22Rv1 (cell line): ENCODE measurements around the gene MRO.

Experiments used
- H3K27ac ChIP-seq: fragments of 450-650 bp; 2 replicates; pipeline ENCODE4 v1.5.1; 2017
- ZFX ChIP-seq: fragments of 450-650 bp; IDR thresholded peaks from 2 replicates; pipeline ENCODE4 v1.6.1; 2017; ENCODE audit warnings: antibody characterized with exemption, borderline replicate concordance
- TF ChIP-seq, protein P1 (sequence below): fragments of 450-650 bp; IDR thresholded peaks from 2 replicates; pipeline ENCODE4 v1.5.1; 2017; ENCODE audit warnings: mild to moderate bottlenecking

MRO gene

DNA sequence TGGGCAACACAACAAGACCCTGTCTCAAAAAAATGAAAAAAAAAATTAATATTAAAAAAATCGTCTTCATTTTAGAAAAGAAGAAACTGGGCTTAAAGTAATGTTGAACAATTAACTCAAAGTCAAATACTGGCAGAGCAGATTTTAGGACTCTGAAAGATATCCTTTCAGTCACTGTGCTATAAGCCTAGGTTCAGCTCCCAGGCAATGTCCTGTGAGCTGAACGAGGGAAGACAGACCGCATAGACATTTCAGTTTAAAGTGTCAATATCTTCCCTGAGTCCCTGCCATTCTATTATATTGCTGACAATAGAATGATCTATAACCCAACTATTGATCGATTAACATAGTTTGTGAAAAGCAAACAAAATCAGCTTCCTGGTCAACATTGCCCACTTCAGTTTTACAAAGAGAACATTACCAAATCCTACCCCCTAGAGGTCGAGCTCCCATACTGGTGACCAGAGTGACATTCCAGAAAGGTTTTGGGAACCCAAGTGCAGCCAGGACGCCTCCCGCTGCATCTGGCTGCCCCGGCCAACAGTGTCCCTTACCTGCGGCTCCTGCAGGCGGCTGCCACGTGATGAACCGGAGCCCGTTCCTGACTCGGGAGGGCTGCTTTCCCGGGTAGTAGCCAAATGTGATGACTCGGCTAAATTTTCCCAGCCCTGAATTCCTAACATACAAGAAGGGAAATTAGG lies 639 bp downstream of the MRO start:
- no peak overlapping the region for H3K27ac ChIP-seq
- TF ChIP-seq, protein P1, sequence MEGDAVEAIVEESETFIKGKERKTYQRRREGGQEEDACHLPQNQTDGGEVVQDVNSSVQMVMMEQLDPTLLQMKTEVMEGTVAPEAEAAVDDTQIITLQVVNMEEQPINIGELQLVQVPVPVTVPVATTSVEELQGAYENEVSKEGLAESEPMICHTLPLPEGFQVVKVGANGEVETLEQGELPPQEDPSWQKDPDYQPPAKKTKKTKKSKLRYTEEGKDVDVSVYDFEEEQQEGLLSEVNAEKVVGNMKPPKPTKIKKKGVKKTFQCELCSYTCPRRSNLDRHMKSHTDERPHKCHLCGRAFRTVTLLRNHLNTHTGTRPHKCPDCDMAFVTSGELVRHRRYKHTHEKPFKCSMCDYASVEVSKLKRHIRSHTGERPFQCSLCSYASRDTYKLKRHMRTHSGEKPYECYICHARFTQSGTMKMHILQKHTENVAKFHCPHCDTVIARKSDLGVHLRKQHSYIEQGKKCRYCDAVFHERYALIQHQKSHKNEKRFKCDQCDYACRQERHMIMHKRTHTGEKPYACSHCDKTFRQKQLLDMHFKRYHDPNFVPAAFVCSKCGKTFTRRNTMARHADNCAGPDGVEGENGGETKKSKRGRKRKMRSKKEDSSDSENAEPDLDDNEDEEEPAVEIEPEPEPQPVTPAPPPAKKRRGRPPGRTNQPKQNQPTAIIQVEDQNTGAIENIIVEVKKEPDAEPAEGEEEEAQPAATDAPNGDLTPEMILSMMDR, result no peak
- TF ChIP-seq ZFX, result no peak

DNA sequence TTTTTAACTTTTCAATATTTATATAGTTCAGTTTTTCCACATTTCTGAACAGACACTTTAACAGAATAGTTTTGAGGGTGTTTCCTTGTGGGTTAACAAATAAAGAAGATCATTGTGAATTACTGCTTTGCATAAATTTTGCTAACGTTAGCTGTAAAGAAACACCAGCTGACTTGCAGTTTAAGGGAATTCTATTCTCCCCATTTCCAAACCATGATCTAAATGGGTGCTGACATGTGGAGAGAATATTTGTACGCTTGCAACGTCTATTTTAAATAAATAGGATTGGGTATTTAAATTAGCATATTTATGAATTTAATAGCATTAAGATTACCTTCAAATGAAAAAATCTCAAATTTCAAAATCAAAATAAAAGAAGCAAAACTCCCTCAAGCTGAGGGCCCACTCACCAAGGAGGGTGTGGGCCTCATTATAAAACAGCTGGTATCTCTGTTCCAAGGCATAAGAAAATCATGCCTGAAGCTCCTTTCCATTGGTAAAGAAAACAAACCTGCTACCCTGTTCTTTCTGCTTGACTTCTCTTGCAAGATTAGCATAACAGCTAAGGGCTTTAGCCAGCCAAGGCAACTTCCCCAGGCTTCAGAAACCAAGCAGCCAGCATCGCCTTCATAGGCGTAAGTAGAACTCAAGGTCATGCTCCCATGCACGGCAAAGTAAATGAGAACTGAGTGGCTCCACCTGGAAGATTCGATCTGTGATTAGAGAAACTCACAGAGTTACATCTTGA lies 3.2 kb downstream of the MRO start:
- TF ChIP-seq, protein P1, result no peak
- no peak for TF ChIP-seq ZFX
- no peak overlapping the region for H3K27ac ChIP-seq

DNA sequence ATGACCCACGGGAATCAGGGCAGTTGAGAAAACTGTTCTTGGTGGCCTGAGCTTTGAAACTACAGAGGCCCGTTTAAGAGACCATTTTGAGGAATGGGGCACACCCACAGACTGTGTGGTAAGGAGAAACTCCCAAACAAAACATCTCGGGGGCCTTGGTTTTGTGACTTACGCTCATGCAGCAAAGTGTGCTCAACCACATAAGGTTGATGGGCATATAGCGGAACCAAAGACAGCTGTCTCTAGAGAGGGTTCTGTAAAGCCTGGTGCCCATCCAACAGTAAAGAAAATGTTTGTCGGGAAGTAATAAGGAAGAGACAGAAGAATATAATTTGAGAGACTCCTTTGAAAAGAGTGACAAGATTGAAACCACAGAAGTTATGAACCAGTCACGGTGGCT lies 5.4 kb downstream of the MRO start:
- no peak overlapping the region for H3K27ac ChIP-seq
- TF ChIP-seq ZFX, result no peak
- TF ChIP-seq, protein P1, result no peak

DNA sequence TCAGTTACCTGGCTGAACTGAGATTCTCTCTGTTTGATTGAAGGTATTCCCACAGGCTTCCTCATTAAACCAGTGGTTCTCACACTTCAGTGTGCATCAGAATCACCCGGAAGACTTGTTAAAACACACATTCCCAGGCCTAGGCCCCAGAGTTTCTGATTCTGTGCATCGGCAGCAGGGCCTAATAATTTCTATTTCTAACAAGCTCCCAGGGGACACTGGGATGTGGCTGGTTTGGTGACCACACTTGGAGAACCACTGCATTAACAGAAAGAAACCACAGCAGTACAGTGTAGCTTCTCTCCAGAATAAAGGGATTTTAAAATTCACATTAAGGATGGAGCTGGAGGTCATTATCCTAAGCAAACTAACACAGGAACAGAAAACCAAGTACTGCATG lies 6.5 kb downstream of the MRO start:
- TF ChIP-seq, protein P1, result no peak
- no peak for TF ChIP-seq ZFX
- no peak overlapping the region for H3K27ac ChIP-seq

DNA sequence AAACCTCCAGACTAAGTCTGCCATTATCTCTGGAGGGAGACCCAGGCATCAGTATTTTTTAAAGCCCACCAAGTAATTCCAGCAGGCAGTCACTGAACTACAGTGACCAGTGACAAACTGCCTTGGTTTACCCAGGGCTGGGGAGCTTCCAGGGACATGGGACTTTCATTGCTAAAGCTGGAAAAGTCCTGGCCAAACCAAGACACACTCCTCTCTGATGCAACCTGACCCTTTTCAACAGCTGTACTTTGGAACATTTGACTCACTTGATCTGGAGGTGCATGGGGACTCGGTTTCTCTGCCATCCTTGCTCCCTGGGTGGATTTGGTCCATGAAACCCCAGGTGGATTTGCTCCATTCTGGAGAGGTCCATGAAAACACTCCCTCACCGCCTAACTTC lies 7.0 kb downstream of the MRO start:
- no peak overlapping the region for H3K27ac ChIP-seq
- TF ChIP-seq, protein P1, result no peak
- no peak for TF ChIP-seq ZFX

DNA sequence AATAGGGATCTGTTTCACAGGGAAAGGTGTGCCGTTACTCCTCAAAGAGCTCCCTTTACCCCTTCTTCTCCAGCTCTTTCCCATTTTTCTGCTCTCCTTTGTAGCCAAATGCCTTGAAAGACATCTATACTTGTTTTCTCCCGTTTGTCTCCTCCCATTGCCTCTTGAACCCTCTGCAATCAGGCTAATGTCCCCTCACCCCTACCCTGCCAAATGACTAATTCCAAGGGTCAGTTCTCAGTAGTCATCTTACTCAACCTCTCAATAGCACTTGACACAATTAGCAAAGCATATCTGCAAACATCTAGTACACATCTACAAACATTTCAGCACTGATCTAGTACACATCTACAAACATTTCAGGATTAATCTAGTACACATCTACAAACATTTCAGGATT lies 12.6 kb downstream of the MRO start:
- no peak overlapping the region for H3K27ac ChIP-seq

DNA sequence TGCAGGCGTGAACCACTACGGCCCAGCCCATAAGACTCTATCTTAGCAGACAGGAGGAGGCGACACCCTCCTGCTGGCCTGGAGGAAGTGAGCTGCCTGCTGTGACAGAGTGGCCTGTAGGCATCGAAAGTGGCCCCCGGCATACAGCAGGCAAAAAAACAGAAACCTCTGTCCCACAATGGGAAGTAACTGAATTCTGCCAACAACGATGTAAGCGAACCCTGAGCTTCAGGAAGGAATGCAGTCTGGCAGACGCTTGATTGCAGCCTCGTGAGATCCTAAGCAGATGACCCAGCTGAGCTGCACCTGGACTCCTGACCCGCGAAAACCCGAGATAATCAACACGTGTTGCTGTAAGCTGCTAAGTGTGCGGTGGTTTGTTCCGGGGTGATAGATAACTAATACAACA lies 13.6 kb downstream of the MRO start:
- H3K27ac ChIP-seq, result no peak overlapping the region
- TF ChIP-seq, protein P1, result no peak
- no peak for TF ChIP-seq ZFX

More for the DNA sequence above, 12.6 kb downstream of the MRO start:
- no peak for TF ChIP-seq ZFX
- TF ChIP-seq, protein P1, result no peak
